HG03039 (cell line): ENCODE results near the gene PC.
"Not testable (repeated sequence)": the region's sequence is repeated elsewhere in the genome, so short reads cannot be mapped to it uniquely, and the experiment has no call there.

Experiments used
- ATAC-seq: cut with Tn5 transposase; IDR thresholded peaks from one replicate; pipeline ENCODE4 v1.9.1; 2021; ENCODE audit warnings: mild to moderate bottlenecking, moderate library complexity; ENCODE audit not compliant: unreplicated experiment

PC gene, protein sequence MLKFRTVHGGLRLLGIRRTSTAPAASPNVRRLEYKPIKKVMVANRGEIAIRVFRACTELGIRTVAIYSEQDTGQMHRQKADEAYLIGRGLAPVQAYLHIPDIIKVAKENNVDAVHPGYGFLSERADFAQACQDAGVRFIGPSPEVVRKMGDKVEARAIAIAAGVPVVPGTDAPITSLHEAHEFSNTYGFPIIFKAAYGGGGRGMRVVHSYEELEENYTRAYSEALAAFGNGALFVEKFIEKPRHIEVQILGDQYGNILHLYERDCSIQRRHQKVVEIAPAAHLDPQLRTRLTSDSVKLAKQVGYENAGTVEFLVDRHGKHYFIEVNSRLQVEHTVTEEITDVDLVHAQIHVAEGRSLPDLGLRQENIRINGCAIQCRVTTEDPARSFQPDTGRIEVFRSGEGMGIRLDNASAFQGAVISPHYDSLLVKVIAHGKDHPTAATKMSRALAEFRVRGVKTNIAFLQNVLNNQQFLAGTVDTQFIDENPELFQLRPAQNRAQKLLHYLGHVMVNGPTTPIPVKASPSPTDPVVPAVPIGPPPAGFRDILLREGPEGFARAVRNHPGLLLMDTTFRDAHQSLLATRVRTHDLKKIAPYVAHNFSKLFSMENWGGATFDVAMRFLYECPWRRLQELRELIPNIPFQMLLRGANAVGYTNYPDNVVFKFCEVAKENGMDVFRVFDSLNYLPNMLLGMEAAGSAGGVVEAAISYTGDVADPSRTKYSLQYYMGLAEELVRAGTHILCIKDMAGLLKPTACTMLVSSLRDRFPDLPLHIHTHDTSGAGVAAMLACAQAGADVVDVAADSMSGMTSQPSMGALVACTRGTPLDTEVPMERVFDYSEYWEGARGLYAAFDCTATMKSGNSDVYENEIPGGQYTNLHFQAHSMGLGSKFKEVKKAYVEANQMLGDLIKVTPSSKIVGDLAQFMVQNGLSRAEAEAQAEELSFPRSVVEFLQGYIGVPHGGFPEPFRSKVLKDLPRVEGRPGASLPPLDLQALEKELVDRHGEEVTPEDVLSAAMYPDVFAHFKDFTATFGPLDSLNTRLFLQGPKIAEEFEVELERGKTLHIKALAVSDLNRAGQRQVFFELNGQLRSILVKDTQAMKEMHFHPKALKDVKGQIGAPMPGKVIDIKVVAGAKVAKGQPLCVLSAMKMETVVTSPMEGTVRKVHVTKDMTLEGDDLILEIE

DNA sequence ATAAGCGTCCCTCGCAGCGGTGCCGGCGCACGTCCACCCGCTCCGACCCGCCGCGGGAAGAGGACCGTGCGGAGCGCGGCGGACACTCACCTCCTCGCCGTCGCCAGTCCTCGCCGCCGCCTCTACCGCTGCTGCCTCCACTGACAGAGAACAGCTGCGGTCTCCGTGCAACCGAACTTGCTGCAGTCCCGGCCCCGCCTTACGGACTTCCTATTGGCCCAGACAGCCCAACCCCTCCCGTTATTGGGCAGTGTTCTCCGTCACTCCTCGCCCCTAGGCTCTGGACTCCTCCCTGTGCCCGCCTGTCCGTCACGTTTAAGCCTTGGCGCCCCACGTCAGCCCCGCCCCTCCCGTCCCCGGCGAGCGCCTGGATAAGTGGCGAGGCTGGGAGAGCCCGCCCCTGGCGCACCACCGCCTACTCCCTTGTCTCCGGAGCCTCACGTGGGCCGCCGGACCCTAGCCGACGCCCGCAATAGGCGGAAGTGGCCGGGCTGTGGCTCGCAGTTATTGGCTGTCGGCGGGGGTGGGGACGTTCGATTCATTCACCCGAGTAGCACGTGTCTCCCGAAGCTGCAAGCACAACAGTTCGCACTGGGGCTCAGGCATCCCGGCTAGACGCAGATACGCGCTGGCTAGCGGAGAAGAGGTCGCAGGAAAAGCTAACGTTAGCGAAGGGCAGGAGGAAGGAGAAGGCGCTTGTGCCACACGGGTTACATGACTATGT is at the start of gene PC:
Gene PC (minus strand): TSS at position 152 of the 724 bp plus-strand sequence. CDS start 86,224 bp downstream, outside the sequence.
- ATAC-seq: peak; percentile 87

DNA sequence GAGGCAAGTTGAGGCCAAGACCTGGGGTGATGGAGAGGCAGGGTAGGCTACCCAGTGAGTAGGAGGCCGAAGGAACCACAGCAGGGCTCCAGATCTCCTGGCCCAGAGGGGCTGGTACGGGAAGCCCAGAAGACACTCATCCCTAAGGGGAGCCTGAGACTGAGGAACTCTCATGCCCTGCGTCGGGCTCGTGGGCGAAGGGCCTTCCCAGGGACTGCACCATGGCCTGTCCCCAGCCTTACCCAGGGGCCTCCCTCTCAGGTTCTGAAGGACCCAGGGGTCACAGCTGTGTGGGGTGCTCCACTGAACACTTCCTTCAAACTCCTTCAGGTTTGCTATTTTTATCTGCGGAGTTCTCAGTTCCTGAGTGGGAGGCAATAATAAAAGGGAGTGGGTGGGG is 48.9 kb upstream of the PC start:
- ATAC-seq: no peak

DNA sequence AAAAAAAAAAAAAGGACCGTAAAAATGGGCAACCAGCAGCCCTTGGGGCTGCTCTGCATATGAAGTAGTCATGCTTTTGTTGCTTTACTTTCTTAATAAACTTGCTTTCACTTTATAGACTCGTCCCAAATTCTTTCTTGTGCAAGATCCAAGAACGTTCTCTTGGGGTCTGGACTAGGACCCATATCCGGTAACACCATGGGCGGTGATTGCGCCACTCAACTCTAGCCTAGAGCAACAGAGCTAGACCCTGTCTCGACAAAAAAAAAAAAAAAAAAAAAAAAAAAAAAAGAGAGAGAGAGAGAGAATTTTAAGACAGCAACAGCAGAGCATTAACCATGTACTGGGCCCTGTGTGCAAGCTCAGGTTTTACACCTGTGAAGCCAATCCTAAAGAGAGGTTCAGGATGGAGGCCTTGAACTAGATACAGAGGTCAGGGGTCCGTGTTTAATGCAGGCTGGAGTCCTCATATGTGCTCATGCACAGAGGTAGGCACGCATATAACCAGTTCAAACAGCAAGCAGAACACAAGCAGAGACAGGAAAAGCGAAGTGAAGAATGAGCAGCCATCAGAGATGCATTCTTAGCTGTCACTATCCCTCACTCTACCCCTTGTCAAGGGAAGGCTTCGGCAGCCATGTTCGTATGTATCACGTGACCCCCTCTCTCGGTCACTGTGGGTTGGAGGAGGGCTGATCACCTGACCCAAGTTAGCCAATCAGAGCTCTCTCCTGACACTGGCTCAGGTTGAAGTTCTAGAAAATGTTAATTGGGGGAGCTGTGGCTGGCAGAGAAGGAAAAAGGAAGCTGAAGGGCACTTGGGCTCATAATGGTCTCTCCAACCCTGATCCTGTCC is 48.1 kb upstream of the PC start:
- ATAC-seq: no peak

DNA sequence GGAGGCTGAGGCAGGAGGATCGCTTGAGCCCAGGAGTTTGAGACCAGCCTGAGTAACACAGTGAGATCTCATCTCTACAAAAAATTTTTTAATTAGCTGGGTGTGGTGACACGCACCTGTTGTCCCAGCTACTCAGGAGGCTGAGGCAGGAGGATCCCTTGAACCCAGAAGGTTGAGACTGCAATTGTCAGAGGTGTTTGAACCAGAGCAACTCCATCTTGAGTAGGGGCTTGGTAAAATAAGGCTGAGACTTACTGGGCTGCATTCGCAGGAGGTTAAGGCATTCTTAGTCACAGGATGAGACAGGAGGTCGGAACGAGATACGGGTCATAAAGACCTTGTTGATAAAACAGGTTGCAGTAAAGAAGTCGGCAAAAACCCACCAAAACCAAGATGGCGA is 47.0 kb upstream of the PC start:
- not testable (repeated sequence) for ATAC-seq

DNA sequence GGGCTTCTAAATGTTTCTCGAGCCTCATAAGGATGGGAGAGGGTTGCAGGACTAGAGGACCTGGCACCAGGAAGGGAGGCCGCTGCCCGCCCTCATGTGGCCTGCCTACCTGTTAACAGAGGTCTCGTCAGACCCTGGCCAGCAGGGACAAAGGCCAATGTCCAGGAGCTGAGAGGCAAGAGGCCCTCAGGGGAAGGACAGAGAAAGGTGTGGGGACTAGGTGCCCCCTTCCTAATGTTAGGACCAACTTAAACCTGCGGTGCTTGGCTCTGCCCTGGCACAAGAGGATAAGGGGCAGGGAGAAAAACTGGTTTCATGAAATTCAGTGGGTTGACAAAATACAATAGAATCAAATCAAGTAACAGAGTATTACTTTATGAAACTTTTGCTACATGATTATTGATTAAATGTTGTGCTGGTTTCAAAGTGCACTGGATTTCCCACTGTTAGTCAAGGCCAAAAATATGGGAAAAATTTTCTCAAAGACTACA is 44.8 kb upstream of the PC start:
- no peak for ATAC-seq

DNA sequence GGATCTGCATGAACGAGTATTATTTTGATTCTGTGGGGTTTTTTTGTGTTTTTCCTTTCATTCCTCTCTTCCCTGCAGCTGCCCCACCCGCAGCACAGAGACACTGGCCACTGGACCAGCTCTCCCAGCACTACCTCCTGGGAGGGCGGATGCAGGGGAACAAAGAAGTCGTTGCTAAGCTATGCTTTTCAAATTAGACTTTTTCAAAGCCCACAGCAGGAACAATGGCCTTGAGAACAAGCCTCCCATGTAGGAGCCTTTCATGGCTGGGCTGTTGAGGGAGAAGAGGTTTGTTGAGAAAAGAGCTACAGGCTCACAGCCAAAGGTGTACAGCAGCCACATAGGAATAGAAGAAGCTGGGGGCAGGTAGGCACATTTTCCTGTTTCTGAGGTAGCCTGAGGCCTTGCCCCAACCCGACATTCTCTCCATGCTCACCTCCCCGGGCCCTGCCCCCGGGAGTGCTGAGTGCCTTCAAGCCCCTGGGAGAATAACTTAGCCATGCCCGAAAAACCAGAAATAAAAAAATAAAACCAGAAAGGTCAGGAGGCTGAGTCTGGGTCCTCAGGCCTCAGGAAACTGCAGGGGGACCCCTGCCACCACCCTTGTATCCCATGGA is 44.2 kb upstream of the PC start:
- no peak for ATAC-seq

DNA sequence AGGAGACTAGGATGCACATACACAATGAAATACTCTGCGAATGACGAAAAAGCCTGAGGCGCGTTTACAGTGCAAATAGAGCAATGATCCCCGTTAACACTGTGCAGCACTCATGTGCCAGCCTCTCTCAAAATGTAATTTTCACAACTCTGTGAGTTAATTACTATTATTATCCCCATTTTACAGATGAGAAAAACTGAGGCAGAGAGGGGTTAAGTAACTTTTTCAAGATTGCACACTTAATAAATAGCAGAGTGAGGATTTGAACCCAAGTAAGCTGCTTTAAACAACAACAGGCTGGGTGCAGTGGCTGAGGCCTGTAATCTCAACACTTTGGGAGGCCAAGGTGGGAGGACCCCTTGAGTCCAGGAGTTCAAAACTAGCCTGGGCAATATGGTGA is 43.1 kb upstream of the PC start:
- ATAC-seq: no peak

DNA sequence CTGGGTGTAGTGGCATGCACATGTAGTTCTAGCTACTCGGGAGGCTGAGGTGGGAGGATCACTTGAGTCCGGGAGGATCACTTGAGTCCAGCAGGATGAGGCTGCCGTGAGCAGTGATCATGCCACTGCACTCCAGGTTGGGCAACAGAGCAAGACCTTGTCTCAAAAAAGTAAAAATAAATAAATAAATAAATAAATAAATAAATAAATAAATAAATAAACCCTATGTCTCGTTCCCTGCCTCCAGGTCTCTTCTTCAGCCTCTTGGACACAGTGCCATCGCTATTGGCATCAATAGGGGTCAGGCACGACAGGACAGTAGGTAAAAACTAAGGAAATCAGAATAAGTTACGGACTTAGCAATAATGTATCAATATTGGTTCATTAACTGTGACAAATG is 41.4 kb upstream of the PC start:
- ATAC-seq: no peak

DNA sequence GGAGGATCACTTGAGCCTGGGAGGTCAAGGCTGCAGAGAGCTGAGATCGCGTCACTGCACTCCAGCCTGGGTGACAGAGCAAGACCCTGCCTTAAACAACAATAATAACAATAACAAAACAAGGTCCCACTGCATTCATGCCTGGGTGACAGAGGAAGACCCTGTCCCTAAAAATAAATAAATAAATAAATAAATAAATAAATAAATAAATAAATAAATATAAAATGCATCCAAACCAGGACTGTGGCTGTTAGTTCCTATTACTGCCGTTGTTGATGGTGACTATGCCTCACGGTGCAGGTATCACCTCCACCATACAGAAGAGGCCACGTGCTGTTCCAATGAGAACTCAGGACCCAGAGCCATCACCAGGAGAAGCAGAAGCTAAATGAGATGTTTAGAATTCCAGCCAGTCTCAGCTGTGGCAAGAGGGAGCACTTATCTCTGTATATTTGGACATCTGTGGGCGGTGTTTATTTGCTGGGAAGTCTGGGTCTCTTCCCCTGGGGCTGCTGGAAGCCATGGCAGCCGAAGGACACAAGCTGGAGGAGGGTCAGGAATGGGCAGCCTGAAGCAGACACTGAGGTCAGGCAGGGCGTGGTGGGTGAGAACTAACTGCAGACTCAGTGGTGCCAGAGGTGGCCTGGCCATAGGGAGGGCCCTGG is 38.6 kb upstream of the PC start:
- ATAC-seq: no peak

DNA sequence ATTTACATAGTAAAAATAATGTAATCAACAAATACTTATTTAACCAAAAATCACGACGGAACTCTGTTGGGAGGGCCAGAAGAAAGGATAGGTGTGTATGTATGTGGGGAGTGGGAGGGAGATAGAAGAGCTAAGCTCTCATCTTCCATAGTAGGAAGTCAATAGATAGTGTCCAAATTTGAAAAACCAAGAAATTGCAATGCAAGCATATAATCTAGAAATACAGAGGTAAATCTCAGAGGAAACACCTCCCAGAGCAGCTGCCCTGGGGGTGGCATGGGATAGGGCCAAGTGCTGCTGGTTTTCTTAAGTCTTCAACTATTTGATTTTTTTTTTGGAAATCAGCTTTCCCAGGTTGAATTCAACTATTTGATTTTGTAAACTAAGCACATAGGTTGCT is 33.9 kb upstream of the PC start:
- no peak for ATAC-seq

DNA sequence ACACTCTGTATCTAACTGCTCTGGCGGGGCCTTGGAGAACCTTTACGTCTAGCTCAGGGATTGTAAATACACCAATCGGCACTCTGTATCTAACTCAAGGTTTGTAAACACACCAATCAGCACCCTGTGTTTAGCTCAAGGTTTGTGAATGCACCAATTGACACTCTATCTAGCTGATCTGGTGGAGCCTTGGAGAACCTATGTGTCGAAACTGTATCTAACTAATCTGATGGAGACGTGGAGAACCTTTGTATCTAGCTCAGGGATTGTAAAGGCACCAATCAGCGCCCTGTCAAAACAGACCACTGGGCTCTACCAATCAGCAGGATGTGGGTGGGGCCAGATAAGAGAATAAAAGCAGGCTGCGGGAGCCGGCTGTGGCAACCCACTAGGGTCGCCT is 31.2 kb upstream of the PC start:
- ATAC-seq: not testable (repeated sequence)

DNA sequence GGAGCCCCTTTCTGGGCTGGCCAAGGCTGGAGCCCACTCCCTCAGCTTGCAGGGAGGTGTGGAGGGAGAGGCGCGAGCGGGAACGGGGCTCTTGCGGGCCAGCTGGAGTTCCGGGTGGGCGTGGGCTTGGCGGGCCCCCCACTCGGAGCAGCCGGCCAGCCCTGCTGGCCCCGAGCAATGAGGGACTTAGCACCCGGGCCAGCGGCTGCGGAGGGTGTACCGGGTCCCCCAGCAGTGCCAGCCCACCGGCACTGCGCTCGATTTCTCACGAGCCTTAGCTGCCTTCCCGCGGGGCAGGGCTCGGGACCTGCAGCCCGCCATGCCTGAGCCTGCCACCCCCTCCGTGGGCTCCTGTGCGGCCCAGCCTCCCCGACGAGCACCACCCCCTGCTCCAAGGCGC is 30.6 kb upstream of the PC start:
- not testable (repeated sequence) for ATAC-seq

DNA sequence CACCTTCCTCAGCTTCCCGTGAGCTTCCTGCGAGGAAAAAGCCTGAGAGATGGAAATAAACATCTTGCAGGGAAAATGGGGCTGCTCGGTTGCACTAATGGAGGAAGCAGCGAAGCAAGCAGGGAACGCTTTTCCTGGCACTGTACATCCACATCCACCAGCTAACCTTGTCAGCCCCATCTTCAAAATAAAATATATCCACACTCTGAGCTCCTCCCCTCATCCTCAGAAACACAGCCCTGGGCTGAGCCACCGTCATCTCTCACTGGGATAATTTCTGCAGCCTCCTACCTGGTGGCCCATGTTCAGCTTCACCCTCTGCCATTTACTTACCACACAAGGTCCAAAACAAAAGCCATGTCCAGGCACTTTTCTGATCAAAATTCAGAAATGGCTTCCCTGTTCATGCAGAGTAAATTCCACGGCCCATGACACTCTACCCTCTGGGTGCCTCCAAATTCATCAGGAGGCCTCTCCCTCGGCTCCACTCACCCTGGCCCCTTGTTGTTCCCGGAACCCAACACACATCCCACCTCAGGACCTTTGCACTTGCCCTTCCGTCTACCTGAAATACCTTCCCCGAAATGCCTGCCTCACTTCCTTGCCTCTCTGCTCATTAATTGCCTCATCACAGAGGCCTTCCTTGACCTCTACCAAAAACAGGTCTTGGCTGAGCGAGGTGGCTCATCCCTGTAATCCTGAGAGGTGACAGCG is 29.9 kb upstream of the PC start:
- ATAC-seq: no peak

DNA sequence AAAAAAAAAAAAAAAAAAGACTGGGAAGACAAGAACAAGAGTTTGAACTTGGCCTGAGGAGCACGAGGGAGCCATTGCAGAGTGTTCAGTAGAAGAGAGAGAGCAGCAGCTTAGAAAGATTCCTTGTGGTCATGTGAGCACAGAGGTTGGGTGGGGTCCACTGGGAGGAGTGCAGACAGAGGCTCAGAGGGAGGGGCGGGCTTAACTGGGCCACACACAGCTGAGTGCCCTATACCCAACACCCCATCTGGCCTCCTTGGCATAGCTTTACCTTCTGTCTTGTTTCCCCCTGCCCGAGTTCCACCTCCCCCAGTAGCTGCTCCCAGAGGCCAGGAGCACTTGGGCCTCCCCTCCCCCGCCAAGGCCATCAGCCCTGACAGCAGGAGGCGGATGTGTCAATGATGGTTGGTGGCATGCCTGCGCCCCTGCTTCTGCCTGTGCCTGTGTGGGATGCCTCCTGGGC is 29.0 kb upstream of the PC start:
- ATAC-seq: no peak

DNA sequence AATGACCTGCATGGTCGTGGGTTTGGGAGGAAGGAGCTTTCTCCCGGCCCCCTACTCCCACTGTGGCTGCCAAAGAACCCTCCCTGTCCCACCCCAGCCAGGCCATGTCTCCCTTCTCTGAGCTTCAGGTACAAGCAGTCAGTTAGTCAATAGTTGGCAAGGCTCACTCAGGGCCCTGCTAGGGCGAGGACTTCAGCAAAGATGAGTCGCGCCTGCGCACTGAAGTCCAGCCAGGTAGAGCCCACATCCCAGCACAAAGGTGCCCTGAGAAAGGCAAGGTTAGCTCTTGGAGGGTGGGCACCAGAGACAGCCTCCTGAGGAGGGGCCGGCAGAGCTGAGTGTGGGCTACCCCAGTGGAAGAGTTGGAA is 28.0 kb upstream of the PC start:
- ATAC-seq: no peak

DNA sequence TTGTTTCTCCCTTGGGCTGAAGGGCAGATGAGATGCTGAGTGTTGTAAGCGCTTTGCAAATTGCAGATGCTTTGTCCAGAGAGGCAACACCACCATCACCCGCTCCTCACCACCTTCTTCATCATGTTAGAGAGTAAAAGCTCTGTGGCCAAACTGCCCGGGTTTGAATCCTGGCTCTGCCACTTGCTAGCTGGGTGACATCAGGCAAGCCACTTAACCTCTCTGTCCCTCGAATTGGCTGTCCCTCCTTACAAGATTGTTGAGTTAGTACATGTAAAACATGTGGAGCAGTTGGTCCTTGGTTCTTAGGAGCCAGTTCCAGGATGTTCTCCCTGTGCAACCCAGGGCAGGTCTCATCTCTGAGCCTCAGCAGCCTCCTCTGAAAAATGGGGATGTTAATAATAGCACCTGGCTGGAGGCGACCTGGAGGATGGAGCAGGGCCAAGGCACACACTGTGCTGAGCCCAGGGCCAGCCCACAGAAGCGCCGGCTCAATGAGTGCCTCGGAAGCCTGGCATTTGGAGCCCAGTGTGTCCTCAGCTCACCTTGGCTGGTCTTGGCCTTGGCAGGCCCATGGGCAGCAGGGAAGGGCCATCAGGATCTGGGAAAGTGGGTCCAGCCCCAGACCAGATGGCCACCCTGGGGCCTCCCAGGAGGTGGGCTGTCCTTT is 27.5 kb upstream of the PC start:
- ATAC-seq: no peak

DNA sequence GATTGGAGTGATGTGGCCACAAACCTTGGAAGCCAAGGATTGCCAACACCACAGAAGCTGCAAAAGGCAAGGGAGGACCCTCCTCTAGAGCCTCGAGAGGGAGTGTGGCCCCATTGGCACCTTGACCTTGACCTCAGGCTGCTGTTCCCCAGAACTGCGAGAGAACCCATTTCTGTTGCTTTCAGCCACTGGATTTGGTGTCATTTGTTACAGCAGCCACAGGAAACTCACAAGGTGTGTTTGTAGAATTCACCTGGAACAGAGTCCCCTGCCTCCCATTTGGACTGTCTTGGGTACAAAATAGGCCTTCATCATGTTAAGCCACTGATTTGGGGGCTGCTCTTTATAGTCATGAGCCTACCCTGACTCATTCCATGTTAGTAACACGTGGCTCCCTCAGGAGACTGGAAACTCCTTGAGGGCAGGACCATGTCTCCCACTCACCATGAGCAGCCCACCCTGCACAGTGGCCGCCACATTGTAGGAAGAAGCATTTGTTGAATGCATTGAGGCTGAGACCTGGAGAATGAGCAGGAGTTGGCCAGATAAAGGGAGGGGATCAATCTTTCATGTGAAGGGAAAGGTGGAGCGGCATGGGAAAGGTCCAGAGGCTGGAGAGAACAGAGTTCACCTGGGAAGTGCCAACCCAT is 25.2 kb upstream of the PC start:
- ATAC-seq: no peak
